NCI-H2171 treated with DMSO at 0.1 percent for 48 hours (cell line): Measurements from ENCODE around the gene MSL1.

Experiments
- DNase-seq: peaks from one replicate; lab custom pipeline; 2025; lab: John Stamatoyannopoulos, UW

Gene MSL1

GRCh38 chr17:40105861-40106759 is 15.7 kb upstream of the MSL1 start:
- no peak for DNase-seq

DNA sequence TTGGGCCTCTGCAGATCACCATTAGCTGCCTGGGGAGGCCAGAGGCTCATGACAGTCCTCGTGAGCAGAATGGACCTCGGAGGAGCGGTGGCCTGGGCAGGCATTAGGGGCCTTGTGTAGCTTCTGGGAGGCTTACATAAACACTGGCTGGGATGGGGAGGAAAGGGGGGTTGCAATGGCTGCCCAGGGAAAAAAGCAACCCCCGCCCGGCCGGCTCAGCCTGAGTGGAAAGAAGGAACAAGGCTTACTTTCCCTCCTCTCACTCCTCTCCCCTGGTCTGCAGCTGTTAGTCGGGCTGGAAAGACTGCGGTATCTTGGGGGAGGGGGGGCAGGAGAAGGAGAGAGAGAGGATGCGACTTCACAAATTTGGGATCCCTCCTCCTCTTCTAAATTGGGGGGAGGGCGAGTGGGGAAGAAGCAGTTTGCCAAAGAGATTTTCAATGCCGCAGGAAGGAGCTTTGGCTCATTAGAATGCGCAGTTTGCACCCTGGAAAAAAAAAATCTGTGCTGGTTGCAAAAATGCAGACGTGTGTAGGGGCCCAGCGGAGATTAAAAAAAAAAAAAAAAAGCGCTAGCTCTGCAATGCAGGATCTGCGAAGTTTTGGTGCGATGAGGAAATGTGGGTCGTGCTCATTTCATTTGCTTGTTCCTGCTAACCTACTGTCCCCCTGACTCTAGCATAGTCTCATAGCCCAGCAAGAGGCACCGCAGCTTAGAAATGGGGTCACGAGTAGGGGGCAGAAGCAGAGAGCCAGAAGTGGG is 14.8 kb upstream of the MSL1 start:
- DNase-seq, result no peak

- no peak for DNase-seq
These were observed 14.1 kb upstream of the MSL1 start for GRCh38 chr17:40107522-40108174.

DNA sequence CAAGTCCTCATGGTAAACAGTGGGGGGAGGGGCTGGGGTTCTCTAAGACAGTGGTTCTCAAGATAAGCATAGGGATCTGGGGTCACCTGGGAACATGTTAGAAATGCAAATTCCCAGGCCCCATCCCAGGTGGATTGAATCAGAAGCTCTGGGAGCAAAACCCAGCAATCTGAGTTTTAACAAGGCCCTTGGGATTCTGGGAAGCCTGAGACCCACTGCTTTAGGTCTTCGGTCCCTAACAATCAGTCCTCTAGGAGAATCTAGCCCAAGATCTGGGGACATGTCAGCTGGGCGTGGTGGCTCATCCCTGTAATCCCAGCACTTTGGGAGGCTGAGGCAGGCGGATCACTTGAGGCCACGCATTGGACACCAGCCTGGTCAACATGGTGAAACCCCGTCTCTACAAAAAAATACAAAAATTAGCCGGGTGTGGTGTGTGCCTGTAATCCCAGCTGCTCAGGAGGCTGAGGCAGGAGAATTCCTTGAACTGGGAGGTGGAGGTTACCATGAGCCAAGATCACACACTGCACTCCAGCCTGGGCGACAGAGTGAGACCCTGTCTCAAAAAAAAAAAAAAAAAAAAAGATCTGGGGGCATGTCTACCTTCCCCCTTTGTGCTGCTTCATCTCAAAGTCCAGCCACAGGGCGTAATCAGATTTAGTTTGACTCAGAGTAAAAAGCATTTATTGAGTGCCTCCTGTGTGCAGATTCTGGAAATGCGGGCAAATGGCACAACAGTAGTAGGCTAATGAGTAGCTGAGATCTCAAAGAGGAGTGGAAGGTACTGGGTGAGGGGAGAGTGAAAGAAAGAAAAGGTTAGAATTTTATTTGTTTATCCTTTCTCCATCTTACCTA is 12.6 kb upstream of the MSL1 start:
- DNase-seq, result no peak

DNA sequence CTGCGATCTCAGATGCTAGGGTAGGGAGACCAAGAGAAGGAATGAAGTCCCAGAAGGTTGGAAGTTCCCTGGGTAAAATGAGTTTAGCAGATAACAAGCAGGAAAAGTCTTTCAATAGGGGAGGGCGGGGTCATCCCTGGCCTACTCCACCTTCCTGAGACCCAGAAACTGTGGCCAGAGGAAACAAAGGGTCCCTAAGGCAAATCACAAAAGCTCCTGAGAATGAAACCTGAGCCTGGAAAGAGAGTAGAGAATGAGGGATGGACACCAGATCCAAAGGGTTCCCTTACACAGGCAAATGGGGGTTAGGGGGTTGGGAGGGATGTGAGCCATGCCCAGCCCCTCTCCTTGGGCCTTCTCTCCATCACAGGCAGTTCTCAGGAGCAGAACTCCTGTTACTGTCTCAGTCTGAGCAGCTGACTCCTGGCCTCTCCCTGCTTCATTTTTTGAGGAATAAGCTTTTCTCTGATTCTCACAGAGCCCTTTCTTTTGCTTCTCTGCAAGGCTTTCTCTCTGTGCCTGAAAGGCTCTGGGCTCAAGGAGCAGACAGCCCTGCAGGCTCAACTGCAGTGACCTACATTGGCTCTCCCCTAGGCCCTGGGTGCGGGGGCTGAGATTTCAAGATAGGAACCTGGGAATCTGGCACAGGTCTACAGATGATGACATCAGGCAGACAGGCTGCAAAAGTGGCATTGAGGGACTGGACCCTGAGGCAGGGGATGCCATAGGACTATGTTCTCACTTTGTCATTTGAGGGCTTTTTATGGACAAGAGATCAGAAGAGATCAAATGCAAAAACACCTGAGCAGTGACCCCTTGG is 11.5 kb upstream of the MSL1 start:
- no peak for DNase-seq

- DNase-seq, result peak; percentile 93
These were observed 10.3 kb upstream of the MSL1 start for GRCh38 chr17:40111221-40112128.

DNA sequence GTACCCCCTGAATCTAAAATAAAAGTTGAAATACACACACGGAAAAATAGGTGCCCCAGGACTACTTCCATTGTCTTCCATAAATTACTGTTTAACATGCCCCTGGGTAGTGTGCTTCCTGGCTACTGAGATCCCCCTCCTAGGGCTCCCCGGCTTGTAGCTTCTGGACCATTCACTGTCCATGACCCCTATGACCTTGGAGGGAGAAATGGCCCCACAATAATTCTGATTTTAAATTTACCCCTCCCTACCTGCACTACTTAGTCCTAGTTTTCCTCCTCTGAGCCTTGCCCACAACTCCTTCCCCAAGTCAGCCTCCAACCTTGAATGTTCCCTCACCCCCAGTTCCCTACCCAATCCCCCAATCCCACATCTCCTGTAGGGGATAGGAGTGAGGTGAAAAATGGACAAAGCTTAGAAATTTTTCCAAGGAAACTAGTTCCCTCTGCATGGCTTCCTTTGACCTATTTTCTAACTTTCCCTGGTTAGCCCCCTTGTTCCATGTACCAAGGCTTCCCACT is 9.5 kb upstream of the MSL1 start:
- DNase-seq, result no peak

DNA sequence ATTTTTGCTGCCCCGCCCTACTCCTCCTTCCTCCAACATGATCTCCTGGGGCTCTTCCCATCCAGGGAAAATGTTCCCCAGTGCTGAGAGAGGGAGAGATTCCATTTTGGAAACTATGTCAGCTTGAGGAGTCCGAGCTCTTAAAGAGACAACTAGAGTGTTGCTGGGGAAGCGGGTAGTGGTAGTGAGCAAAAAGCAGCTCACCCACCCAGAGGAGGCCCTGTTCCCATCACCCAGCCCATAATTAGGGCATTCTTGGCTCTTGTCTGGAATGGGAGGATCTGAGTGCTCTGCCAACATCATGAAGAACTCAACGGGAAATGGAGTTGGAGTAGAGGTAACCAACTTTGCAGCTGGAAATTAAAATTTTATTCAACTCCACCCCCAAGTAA is 9.1 kb upstream of the MSL1 start:
- no peak for DNase-seq

DNA sequence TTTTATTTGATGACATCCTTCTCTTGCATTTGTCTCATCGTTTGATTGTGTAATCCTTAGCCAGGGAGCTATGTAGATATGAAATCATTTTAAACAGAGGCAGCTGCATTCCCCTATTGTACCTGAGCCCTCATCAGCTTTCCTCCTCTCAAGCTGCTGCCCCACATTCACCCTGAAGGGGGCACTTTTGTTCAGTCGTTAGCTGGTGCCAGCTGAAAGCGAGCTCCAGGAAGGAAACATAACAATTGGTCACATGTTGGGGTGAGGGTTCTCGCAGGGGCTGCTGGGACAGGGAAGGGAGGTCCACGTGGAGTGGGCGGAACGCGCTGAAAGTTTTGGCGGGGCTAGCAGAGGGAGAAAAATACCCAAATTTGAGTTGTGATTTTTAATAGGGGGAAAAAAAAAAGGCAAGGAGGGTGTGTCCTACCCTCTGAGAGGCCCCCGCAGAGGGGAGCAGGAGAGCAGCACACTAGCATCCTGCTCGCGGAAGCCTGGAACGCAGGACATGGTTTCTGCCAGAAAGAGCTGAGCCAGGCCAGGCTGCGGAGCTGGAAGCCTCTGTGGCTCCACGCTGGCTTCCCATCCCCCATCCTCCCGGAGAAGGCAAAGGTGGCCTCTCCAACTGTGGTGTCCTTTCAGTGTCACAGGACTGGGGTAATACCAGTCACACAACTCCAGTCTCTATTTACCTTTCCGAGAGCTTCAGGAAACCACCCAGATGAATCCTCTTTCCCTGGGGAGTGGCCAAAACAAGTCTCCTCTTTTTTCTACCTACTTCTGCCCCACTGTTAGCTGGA is 8.5 kb upstream of the MSL1 start:
- DNase-seq, result peak; percentile 97

GRCh38 chr17:40113907-40114245 is 7.9 kb upstream of the MSL1 start:
- DNase-seq, result no peak

- no peak for DNase-seq
These were observed 6.7 kb upstream of the MSL1 start for GRCh38 chr17:40115101-40115436.

GRCh38 chr17:40122136-40122998 is 596 bp downstream of the MSL1 start:
- no peak for DNase-seq

DNA sequence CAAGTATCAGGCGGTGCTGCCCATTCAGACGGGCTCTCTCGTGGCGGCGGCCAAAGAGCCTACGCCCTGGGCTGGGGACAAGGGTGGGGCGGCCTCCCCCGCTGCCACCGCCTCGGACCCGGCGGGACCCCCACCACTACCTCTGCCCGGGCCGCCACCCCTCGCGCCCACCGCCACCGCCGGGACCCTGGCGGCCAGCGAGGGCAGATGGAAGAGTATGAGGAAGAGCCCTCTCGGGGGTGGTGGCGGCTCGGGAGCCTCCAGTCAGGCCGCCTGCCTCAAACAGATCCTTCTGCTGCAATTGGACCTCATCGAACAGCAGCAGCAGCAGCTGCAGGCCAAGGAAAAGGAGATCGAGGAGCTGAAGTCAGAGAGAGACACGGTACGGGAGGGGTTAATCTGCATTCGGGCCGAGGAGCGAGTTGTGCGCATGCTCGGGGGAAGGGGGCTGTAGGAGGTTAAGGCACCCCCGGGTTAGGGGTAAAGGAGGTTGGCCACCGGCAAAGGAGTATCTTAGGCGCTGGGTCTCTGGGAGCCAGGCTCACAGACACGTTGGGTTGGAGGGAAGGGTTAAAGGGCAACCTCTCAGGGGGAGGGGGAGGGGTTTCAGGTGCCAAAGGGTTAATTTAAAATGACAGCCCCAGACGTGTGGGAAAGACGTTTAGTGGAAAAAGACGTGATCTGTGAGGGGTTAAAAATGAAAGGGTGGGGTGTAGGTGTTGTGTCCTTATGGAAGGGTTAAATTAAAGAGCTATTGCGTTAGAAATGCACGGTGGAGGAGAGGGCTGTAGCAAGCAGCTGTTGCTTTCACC is 1.4 kb downstream of the MSL1 start:
- DNase-seq, result peak; percentile 78

GRCh38 chr17:40123811-40124114 is 2.0 kb downstream of the MSL1 start:
- DNase-seq, result no peak

DNA sequence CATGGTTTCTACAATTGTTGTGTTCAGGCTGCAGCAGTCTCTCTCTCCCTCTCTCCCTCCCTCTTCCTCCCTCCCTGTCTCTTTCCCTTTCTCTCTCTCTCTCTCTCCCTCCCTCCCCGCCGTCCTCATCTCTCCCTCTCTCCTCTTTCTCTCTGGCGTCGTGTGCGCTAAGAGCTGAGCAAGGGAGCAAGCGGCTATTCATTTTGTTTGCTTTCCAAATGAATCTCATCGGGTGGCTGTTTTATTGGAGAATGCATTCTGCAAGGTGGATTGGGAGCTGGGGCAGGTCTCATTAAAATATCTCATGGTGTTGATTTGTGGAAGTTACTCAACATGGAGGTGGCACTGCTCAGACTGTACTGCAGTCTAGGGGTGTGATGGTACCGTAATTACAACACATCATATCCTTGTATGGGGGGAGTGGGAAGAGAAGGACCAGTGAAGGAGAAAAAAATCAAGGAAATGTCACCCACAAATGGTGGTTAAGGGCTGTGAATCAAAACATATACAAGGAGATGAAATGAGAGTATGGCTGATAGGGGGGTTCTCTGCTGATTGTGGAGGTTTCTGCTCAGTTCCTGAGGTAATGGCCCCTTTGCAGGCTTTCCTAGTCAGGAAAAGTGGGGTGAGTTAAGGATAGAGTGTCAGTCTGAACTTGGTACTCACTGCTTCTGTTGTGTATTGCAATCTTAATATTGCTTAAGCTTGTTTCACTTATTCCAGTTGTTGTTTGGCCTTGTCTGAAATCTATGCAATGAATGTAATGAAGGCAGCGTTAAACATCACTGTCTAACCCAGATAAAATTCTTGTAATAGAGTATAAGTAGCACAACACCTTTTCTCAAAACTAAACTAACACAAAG is 2.7 kb downstream of the MSL1 start:
- no peak for DNase-seq

DNA sequence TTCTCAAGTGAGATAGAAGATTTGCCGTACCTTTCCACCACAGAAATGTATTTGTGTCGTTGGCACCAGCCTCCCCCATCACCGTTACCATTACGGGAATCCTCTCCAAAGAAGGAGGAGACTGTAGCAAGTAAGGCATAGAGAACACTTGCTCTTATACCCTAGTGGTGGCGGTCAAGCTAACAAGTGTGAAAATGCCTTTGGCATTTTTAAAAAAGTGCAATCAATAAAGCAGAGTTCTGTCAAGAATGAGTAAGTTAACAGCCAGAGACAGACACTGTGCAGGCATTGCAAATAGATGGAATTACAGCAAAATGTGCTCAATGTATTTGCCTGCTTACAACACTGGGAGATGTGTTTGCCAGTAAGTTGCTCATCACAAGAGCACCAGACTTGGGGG is 7.7 kb downstream of the MSL1 start:
- no peak for DNase-seq
